A673 (cell line): ENCODE measurements around the gene NCK1.
"Not testable (repeated sequence)": the region's sequence is repeated elsewhere in the genome, so short reads cannot be mapped to it uniquely, and the experiment has no call there.

ENCODE experiments used
- EZH2 ChIP-seq: fragments of 200-600 bp; sonication (generic); IDR thresholded peaks from 2 replicates; pipeline ENCODE4 v1.6.1; 2017; ENCODE audit warnings: borderline replicate concordance, low read depth, mild to moderate bottlenecking, mixed read lengths, antibody characterized with exemption, low read length; ENCODE audit not compliant: poor library complexity, severe bottlenecking
- TF ChIP-seq, protein P1 (sequence below): fragments of 300-800, 200-600 bp; sonication (generic); conservative IDR thresholded peaks from 2 replicates; pipeline ENCODE4 v1.5.1; 2017; ENCODE audit warnings: low read depth, mild to moderate bottlenecking, antibody characterized with exemption, low read length, moderate library complexity, mixed read lengths

DNA sequence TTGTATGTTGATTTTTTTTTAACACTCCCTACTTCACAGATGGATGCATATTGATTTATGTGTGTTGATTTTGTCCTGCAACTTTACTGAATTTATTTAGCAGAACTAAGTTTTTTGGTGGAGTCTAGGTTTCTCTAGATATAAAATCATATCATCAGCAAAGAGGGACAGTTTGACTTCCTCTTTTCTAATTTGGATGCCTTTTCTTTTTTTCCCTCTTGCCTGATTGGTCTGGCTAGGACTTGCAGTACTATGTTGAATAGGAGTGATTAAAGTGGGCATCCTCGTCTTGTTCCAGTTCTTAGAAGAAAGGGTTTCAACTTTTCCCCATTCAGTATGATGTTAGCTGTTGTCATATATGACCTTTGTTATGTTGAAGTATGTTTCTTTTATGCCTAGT is 38.7 kb downstream of the NCK1 start:
- TF ChIP-seq EZH2, result not testable (repeated sequence)
- TF ChIP-seq, protein P1, sequence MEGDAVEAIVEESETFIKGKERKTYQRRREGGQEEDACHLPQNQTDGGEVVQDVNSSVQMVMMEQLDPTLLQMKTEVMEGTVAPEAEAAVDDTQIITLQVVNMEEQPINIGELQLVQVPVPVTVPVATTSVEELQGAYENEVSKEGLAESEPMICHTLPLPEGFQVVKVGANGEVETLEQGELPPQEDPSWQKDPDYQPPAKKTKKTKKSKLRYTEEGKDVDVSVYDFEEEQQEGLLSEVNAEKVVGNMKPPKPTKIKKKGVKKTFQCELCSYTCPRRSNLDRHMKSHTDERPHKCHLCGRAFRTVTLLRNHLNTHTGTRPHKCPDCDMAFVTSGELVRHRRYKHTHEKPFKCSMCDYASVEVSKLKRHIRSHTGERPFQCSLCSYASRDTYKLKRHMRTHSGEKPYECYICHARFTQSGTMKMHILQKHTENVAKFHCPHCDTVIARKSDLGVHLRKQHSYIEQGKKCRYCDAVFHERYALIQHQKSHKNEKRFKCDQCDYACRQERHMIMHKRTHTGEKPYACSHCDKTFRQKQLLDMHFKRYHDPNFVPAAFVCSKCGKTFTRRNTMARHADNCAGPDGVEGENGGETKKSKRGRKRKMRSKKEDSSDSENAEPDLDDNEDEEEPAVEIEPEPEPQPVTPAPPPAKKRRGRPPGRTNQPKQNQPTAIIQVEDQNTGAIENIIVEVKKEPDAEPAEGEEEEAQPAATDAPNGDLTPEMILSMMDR, result not testable (repeated sequence)
